ENCODE measurements around the gene ETFBKMT.

DNA sequence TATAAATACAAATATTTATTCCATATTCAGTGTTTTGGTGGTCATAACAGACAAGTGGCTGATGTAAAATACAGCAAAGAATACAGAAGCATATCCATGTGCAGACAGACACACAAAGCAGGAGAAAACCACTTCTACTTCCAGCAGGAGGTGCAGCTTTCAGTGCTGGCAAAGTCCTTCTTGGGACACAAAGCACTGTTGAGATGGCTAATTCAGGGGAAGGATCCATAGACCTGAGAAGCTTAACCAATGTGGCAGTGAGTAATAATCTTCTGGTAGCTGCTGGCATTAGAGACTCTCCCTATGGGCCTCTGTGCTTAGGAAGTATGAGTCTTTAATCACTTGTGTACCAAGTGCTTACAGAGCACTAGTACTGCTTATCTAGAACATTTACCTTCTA is 42.6 kb downstream of the ETFBKMT start:
- no peak for TF ChIP-seq CTCF (IDR thresholded peaks at IDR 0.05)
- no peak for TF ChIP-seq EP300 (IDR thresholded peaks at IDR 0.05)
- TF ChIP-seq POLR2AphosphoS5 (IDR thresholded peaks at IDR 0.05): no peak
- TF ChIP-seq POLR2A (IDR thresholded peaks at IDR 0.05): no peak
